ENCODE results near the gene SUCLG1.

DNA sequence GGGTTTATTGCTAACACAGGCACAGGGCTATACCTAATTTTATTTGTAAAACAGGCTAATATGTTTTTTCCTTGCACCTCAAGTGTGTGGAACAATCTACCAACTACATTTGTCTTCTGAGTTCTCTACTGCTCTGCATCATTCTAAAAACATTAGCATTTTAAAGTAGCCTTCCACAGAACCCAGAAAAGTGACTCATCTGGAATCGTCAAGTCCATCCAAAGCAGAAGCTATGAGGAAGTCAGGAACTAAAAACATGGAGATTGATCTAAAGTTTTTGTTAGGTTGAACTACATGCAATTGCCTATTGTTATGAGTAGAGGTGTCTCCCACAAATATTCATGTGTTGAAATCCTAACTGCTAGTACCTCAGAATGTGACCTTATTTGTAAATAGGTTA, 70.9 kb downstream of the SUCLG1 start:
- TF ChIP-seq, protein P1, sequence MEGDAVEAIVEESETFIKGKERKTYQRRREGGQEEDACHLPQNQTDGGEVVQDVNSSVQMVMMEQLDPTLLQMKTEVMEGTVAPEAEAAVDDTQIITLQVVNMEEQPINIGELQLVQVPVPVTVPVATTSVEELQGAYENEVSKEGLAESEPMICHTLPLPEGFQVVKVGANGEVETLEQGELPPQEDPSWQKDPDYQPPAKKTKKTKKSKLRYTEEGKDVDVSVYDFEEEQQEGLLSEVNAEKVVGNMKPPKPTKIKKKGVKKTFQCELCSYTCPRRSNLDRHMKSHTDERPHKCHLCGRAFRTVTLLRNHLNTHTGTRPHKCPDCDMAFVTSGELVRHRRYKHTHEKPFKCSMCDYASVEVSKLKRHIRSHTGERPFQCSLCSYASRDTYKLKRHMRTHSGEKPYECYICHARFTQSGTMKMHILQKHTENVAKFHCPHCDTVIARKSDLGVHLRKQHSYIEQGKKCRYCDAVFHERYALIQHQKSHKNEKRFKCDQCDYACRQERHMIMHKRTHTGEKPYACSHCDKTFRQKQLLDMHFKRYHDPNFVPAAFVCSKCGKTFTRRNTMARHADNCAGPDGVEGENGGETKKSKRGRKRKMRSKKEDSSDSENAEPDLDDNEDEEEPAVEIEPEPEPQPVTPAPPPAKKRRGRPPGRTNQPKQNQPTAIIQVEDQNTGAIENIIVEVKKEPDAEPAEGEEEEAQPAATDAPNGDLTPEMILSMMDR (IDR thresholded peaks at IDR 0.05; ENCODE audit: low read length), result no peak
- no peak for TF ChIP-seq EZH2 (IDR thresholded peaks at IDR 0.05; ENCODE audit: borderline replicate concordance, low read length)

Data from OCI-LY1 (cell line).